ENCODE results near the gene PAQR5.

- TF ChIP-seq CTCF (IDR thresholded peaks at IDR 0.05; ENCODE audit: low read depth, low read length, missing input control) (no peak), TAF1 (conservative IDR thresholded peaks at IDR 0.05) (no peak), MAX (IDR thresholded peaks at IDR 0.05) (no peak), HNF4G (IDR thresholded peaks at IDR 0.05) (no peak), FOXA1 (IDR thresholded peaks at IDR 0.05) (no peak), NR2F2 (IDR thresholded peaks at IDR 0.05) (no peak), ATF3 (IDR thresholded peaks at IDR 0.05) (no peak), REST (IDR thresholded peaks at IDR 0.05) (no peak), RXRA (IDR thresholded peaks at IDR 0.05) (no peak), YY1 (IDR thresholded peaks at IDR 0.05) (no peak), SP1 (IDR thresholded peaks at IDR 0.05) (no peak), GABPA (IDR thresholded peaks at IDR 0.05 in 1 of 2, conservative IDR thresholded peaks at IDR 0.05 in 1 of 2) (no peak), JUND (IDR thresholded peaks at IDR 0.05) (no peak)
Observed at GRCh38 chr15:69391046-69391757, 92.5 kb downstream of the PAQR5 start.

Data from liver (tissue), 3 donors.